Activated T-cell treated with anti-CD3 and anti-CD28 coated beads, Interleukin-2, amount 50 U/mL, for 72 hours (primary cell): ENCODE data around the gene PTPRM. TPM values are rescaled to one million over a fixed set of nuclear protein-coding genes. Genes with fewer than 3 reads are reported as not detected.

Experiments used
- ATAC-seq, 2 donors: fragments of 150-1000 bp; cut with Tn5 transposase; replicated peaks in 1 of 2; 2 replicates each; pipeline ENCODE4 v1.10.0; 2021; ENCODE audit warnings: moderate library complexity in 2 of 2, mild to moderate bottlenecking in 1 of 2
- DNase-seq, 2 donors: peaks; one replicate each; pipeline ENCODE4 v3.0.0; 2021 to 2022; ENCODE audit warnings: mixed read lengths in 1 of 2
- H3K27ac Mint-ChIP-seq: one replicate; pipeline ENCODE4 v1.8.0; 2022; ENCODE audit warnings: mild to moderate bottlenecking, moderate library complexity, mixed read lengths
- H3K27me3 Mint-ChIP-seq: one replicate; pipeline ENCODE4 v1.8.0; 2022; ENCODE audit warnings: low read depth, mixed read lengths
- H3K36me3 Mint-ChIP-seq, 2 donors: one replicate each; pipeline ENCODE4 v1.8.0; 2022; ENCODE audit warnings: mixed read lengths in 2 of 2, mild to moderate bottlenecking in 1 of 2; ENCODE audit not compliant: insufficient read depth in 2 of 2
- H3K4me1 Mint-ChIP-seq: one replicate; pipeline ENCODE4 v1.8.0; 2022; ENCODE audit warnings: low read depth, mixed read lengths
- H3K4me3 Mint-ChIP-seq, 2 donors: one replicate each; pipeline ENCODE4 v1.8.0; 2022; ENCODE audit warnings: mild to moderate bottlenecking in 2 of 2, mixed read lengths in 2 of 2, moderate library complexity in 2 of 2
- H3K9me3 Mint-ChIP-seq, 2 donors: one replicate each; pipeline ENCODE4 v1.8.0; 2022; ENCODE audit warnings: mixed read lengths in 2 of 2
- total RNA-seq, 2 donors: library from RNA; stranded (reverse); gene quantifications; one replicate each; pipeline ENCODE4 v1.2.3, GENCODE V29; 2022

The PTPRM gene
- total RNA-seq, 2 donors from 2014 or later = 6.3 to 21.3 TPM

- no peaks in the 10 kb centered on the region for H3K27me3 Mint-ChIP-seq
- no peaks in the 10 kb centered on the region for H3K36me3 Mint-ChIP-seq
Observed at GRCh38 chr18:7760967-7761948, 194.1 kb downstream of the PTPRM start.

GRCh38 chr18:7764405-7764804 lies 197.3 kb downstream of the PTPRM start:
- Mint-ChIP-seq H3K36me3 (no peaks in the 10 kb centered on the region), H3K4me3 (no peak overlapping the region), H3K9me3 (no peaks in the 10 kb centered on the region), H3K27me3 (no peaks in the 10 kb centered on the region), H3K27ac (no peak overlapping the region), H3K4me1 (no peaks in the 10 kb centered on the region)
- ATAC-seq (no peak), DNase-seq (no peak)

More at GRCh38 chr18:7760967-7761948, 194.1 kb downstream of the PTPRM start:
- ATAC-seq = no peak
- Mint-ChIP-seq H3K4me1 (no peaks in the 10 kb centered on the region), H3K4me3 (no peak overlapping the region), H3K9me3 (peaks cover 0 to 4% of the 10 kb centered on the region in 2 donors), H3K27ac (no peak overlapping the region)
- DNase-seq = no peak

- Mint-ChIP-seq H3K4me3 (no peak overlapping the region), H3K36me3 (no peaks in the 10 kb centered on the region), H3K27ac (no peak overlapping the region), H3K4me1 (no peaks in the 10 kb centered on the region), H3K9me3 (no peaks in the 10 kb centered on the region), H3K27me3 (no peaks in the 10 kb centered on the region)
- DNase-seq = no peak
- no peak for ATAC-seq
Observed at GRCh38 chr18:7766346-7766745, 199.2 kb downstream of the PTPRM start.

GRCh38 chr18:7766817-7767216 lies 199.7 kb downstream of the PTPRM start:
- Mint-ChIP-seq H3K36me3 (no peaks in the 10 kb centered on the region), H3K27ac (no peak overlapping the region), H3K27me3 (no peaks in the 10 kb centered on the region), H3K4me3 (no peak overlapping the region), H3K9me3 (no peaks in the 10 kb centered on the region), H3K4me1 (no peaks in the 10 kb centered on the region)
- ATAC-seq (no peak), DNase-seq (no peak)

GRCh38 chr18:7770908-7771307 lies 203.8 kb downstream of the PTPRM start:
- Mint-ChIP-seq H3K27me3 (no peaks in the 10 kb centered on the region), H3K4me1 (no peaks in the 10 kb centered on the region), H3K4me3 (no peak overlapping the region), H3K27ac (no peak overlapping the region), H3K36me3 (no peaks in the 10 kb centered on the region), H3K9me3 (peaks cover 0 to 1% of the 10 kb centered on the region in 2 donors)
- DNase-seq = no peak
- ATAC-seq = no peak

GRCh38 chr18:7772510-7772888 lies 205.4 kb downstream of the PTPRM start:
- Mint-ChIP-seq H3K9me3 (peaks cover 0 to 1% of the 10 kb centered on the region in 2 donors), H3K36me3 (no peaks in the 10 kb centered on the region), H3K4me1 (no peaks in the 10 kb centered on the region), H3K27me3 (no peaks in the 10 kb centered on the region), H3K4me3 (no peak overlapping the region), H3K27ac (no peak overlapping the region)
- ATAC-seq = no peak
- no peak for DNase-seq

GRCh38 chr18:7772951-7773350 lies 205.8 kb downstream of the PTPRM start:
- Mint-ChIP-seq H3K36me3 (no peaks in the 10 kb centered on the region), H3K9me3 (peaks cover 0 to 1% of the 10 kb centered on the region in 2 donors), H3K27ac (no peak overlapping the region), H3K4me1 (no peaks in the 10 kb centered on the region), H3K27me3 (no peaks in the 10 kb centered on the region), H3K4me3 (no peak overlapping the region)
- ATAC-seq (no peak), DNase-seq (no peak)

GRCh38 chr18:7775128-7775527 lies 208.0 kb downstream of the PTPRM start:
- H3K4me1 Mint-ChIP-seq = no peaks in the 10 kb centered on the region
- peaks cover 0 to 1% of the 10 kb centered on the region in 2 donors for H3K9me3 Mint-ChIP-seq
- DNase-seq (no peak), ATAC-seq (no peak)
- no peaks in the 10 kb centered on the region for H3K27me3 Mint-ChIP-seq
- no peak overlapping the region for H3K27ac Mint-ChIP-seq
- H3K4me3 Mint-ChIP-seq = no peak overlapping the region
- no peaks in the 10 kb centered on the region for H3K36me3 Mint-ChIP-seq

GRCh38 chr18:7775843-7776242 lies 208.7 kb downstream of the PTPRM start:
- Mint-ChIP-seq H3K27ac (no peak overlapping the region), H3K9me3 (peaks cover 0 to 1% of the 10 kb centered on the region in 2 donors), H3K4me3 (no peak overlapping the region), H3K36me3 (no peaks in the 10 kb centered on the region), H3K4me1 (no peaks in the 10 kb centered on the region), H3K27me3 (no peaks in the 10 kb centered on the region)
- no peak for DNase-seq
- no peak for ATAC-seq

- no peaks in the 10 kb centered on the region for H3K9me3 Mint-ChIP-seq
- DNase-seq = no peak
- H3K4me1 Mint-ChIP-seq = no peaks in the 10 kb centered on the region
- peak in 1 of 2 donors; percentile 21 for ATAC-seq
- H3K27me3 Mint-ChIP-seq = no peaks in the 10 kb centered on the region
- H3K27ac Mint-ChIP-seq = no peak overlapping the region
- H3K4me3 Mint-ChIP-seq = no peak overlapping the region
- H3K36me3 Mint-ChIP-seq = no peaks in the 10 kb centered on the region
Observed at GRCh38 chr18:7778181-7778580, 211.1 kb downstream of the PTPRM start.

GRCh38 chr18:7779211-7779610 lies 212.1 kb downstream of the PTPRM start:
- DNase-seq (no peak), ATAC-seq (no peak)
- Mint-ChIP-seq H3K27me3 (no peaks in the 10 kb centered on the region), H3K36me3 (no peaks in the 10 kb centered on the region), H3K4me3 (no peak overlapping the region), H3K4me1 (no peaks in the 10 kb centered on the region), H3K9me3 (no peaks in the 10 kb centered on the region), H3K27ac (no peak overlapping the region)

GRCh38 chr18:7784171-7784570 lies 217.1 kb downstream of the PTPRM start:
- H3K36me3 Mint-ChIP-seq = no peaks in the 10 kb centered on the region
- no peaks in the 10 kb centered on the region for H3K27me3 Mint-ChIP-seq
- DNase-seq (no peak), ATAC-seq (no peak)
- no peaks in the 10 kb centered on the region for H3K9me3 Mint-ChIP-seq
- H3K27ac Mint-ChIP-seq = no peak overlapping the region
- H3K4me1 Mint-ChIP-seq = no peaks in the 10 kb centered on the region
- H3K4me3 Mint-ChIP-seq = no peak overlapping the region

GRCh38 chr18:7786569-7786968 lies 219.5 kb downstream of the PTPRM start:
- no peak for ATAC-seq
- Mint-ChIP-seq H3K4me1 (no peaks in the 10 kb centered on the region), H3K36me3 (no peaks in the 10 kb centered on the region)

GRCh38 chr18:7787339-7787738 lies 220.2 kb downstream of the PTPRM start:
- Mint-ChIP-seq H3K27ac (no peak overlapping the region), H3K4me1 (no peaks in the 10 kb centered on the region), H3K27me3 (no peaks in the 10 kb centered on the region), H3K9me3 (no peaks in the 10 kb centered on the region), H3K4me3 (no peak overlapping the region), H3K36me3 (no peaks in the 10 kb centered on the region)
- ATAC-seq = no peak
- no peak for DNase-seq

More at GRCh38 chr18:7786569-7786968, 219.5 kb downstream of the PTPRM start:
- H3K9me3 Mint-ChIP-seq = no peaks in the 10 kb centered on the region
- no peaks in the 10 kb centered on the region for H3K27me3 Mint-ChIP-seq
- DNase-seq = no peak
- no peak overlapping the region for H3K4me3 Mint-ChIP-seq
- H3K27ac Mint-ChIP-seq = no peak overlapping the region
